Measurements from ENCODE around the gene ALKBH7. TPM values are rescaled to one million over a fixed set of nuclear protein-coding genes. Genes with fewer than 3 reads are reported as not detected.

ALKBH7 gene
- polyA plus RNA-seq, 1 of the 3 experiments (the other 2 are of a cell fraction): 46.0 TPM

GRCh38 chr19:6413291-6413690 lies 40.7 kb downstream of the ALKBH7 start (continued):
- no peak for TF ChIP-seq REST (IDR thresholded peaks at IDR 0.05; ENCODE audit: low read depth, low read length)

- peak; percentile 35 for DNase-seq
- no peak for TF ChIP-seq SMC3 (IDR thresholded peaks at IDR 0.05; ENCODE audit: low read depth, low read length)
- no peak for TF ChIP-seq POLR2AphosphoS5 (IDR thresholded peaks at IDR 0.05; ENCODE audit: low read depth, low read length)
- TF ChIP-seq RXRA (IDR thresholded peaks at IDR 0.05; ENCODE audit: borderline replicate concordance, low read depth): no peak
- TF ChIP-seq YY1 (IDR thresholded peaks at IDR 0.05; ENCODE audit: low read depth): no peak
- no peak for TF ChIP-seq USF1 (IDR thresholded peaks at IDR 0.05; ENCODE audit: borderline replicate concordance, low read depth)
- TF ChIP-seq FOXM1 (IDR thresholded peaks at IDR 0.05; ENCODE audit: low read depth): no peak
- no peak for TF ChIP-seq TAF1 (IDR thresholded peaks at IDR 0.05; ENCODE audit: borderline replicate concordance, low read depth, low read length)
- TF ChIP-seq NFIC (IDR thresholded peaks at IDR 0.05; ENCODE audit: borderline replicate concordance): no peak
- TF ChIP-seq SIN3A (IDR thresholded peaks at IDR 0.05; ENCODE audit: borderline replicate concordance, low read depth, low read length): no peak
- no peak for TF ChIP-seq GATA2 (CRISPR knock-in tag; IDR thresholded peaks at IDR 0.05)
- no peak for TF ChIP-seq IRF3 (IDR thresholded peaks at IDR 0.05; ENCODE audit: low read depth, low read length)
- no peak for TF ChIP-seq PBX3 (IDR thresholded peaks at IDR 0.05)
- TF ChIP-seq FOXJ3 (CRISPR knock-in tag; IDR thresholded peaks at IDR 0.05): no peak
- no peak overlapping the region for H3K4me2 ChIP-seq
- H3K4me1 ChIP-seq (ENCODE audit: control insufficient read depth in 1 of 2, insufficient read depth in 2 of 2, low read depth in 1 of 2, low read length in 1 of 2): no peaks in the 10 kb centered on the region
- H3F3A ChIP-seq (replicated peaks; ENCODE audit: insufficient read depth): no peaks in the 10 kb centered on the region
- peaks cover 10% of the 10 kb centered on the region; the same call in 1 of the 2 replicates for H3K79me2 ChIP-seq (ENCODE audit: insufficient read depth)
- H3K9ac ChIP-seq: no peak overlapping the region
- H3K27me3 ChIP-seq (ENCODE audit: insufficient read depth): no peaks in the 10 kb centered on the region
- H3K36me3 ChIP-seq (replicated peaks in 1 of 2; ENCODE audit: control insufficient read depth in 1 of 2, insufficient read depth in 2 of 2, low read length in 1 of 2): peaks cover 17 to 51% of the 10 kb centered on the region in 2 experiments
- no peaks in the 10 kb centered on the region for H3K9me3 ChIP-seq
- no peak overlapping the region for H3K4me3 ChIP-seq (ENCODE audit: low read depth in 2 of 2, low read length in 1 of 2)
- peaks cover 16% of the 10 kb centered on the region; the same call in 1 of the 2 replicates for H4K20me1 ChIP-seq (ENCODE audit: insufficient read depth)
- H3K9me2 ChIP-seq: no peaks in the 10 kb centered on the region
- H2AFZ ChIP-seq (ENCODE audit: low read depth): no peak overlapping the region
- WGBS (ENCODE audit: low lambda C conversion rate): 85% methylated on average over 41 of the region's 42 CpGs
- ChIA-PET POLR2A (no interaction called here), CTCF (no interaction called here)
- H3K27ac ChIP-seq (ENCODE audit: low read depth in 2 of 2, low read length in 1 of 2): no peak overlapping the region
Observed at GRCh38 chr19:6413721-6414643, 41.4 kb downstream of the ALKBH7 start.
